ENCODE measurements around the gene SUCLG2. TPM values are rescaled to one million over a fixed set of nuclear protein-coding genes. Genes with fewer than 3 reads are reported as not detected.

The SUCLG2 gene
- total RNA-seq, 1 experiment from 2014 or later = 22.3 TPM

GRCh38 chr3:67678665-67679064 lies 24.3 kb upstream of the SUCLG2 start:
- BruUV-seq (replicated peaks) = no TSS peak
- H3K27ac ChIP-seq (ENCODE audit: low read length) = no peak overlapping the region
- no peaks in the 10 kb centered on the region for H3K4me1 ChIP-seq (ENCODE audit: insufficient read depth, low read length)
- H3K27me3 ChIP-seq (ENCODE audit: low read length) = no peaks in the 10 kb centered on the region
- no peaks in the 10 kb centered on the region for H3K9me3 ChIP-seq (ENCODE audit: low read length)
- no peak overlapping the region for H3K9ac ChIP-seq (ENCODE audit: low read length)
- intact Hi-C loops (cut with micrococcal nuclease) = no loop called here
- H3K9me2 ChIP-seq (replicated peaks; ENCODE audit: low read length) = no peaks in the 10 kb centered on the region
- no peak overlapping the region for H3K4me2 ChIP-seq (ENCODE audit: low read length)
- ChIA-PET CTCF (no interaction called here), POLR2A (ENCODE audit: unreplicated experiment) (no interaction called here)
- no peaks in the 10 kb centered on the region for H3K79me2 ChIP-seq (ENCODE audit: low read length)
- TF ChIP-seq CTCF (conservative IDR thresholded peaks at IDR 0.05; ENCODE audit: low read depth, low read length) = no peak
- no peak for TF ChIP-seq EZH2phosphoT487 (IDR thresholded peaks at IDR 0.05; ENCODE audit: borderline replicate concordance, low read length)
- no peak for TF ChIP-seq EZH2 (IDR thresholded peaks at IDR 0.05; ENCODE audit: low read length, unreplicated experiment)
- no peaks in the 10 kb centered on the region for H3K36me3 ChIP-seq (ENCODE audit: low read depth, low read length)
- ATAC-seq (no peak), DNase-seq (no peak)
- no peaks in the 10 kb centered on the region for H4K20me1 ChIP-seq (ENCODE audit: low read length)
- H2AFZ ChIP-seq (ENCODE audit: low read length) = no peak overlapping the region
- no peak overlapping the region for H3K4me3 ChIP-seq (ENCODE audit: low read length)
- H3F3A ChIP-seq (ENCODE audit: low read length, unreplicated experiment) = no peaks in the 10 kb centered on the region

GRCh38 chr3:67674055-67674454 lies 19.6 kb upstream of the SUCLG2 start:
- Histone ChIP-seq H3K4me3 (ENCODE audit: low read length) (no peak overlapping the region), H3F3A (ENCODE audit: low read length, unreplicated experiment) (no peaks in the 10 kb centered on the region), H3K9me2 (replicated peaks; ENCODE audit: low read length) (no peaks in the 10 kb centered on the region), H3K27ac (ENCODE audit: low read length) (no peak overlapping the region), H3K9ac (ENCODE audit: low read length) (no peak overlapping the region), H3K27me3 (ENCODE audit: low read length) (no peaks in the 10 kb centered on the region), H4K20me1 (ENCODE audit: low read length) (no peaks in the 10 kb centered on the region), H3K79me2 (ENCODE audit: low read length) (no peaks in the 10 kb centered on the region), H3K4me1 (ENCODE audit: insufficient read depth, low read length) (no peaks in the 10 kb centered on the region), H3K4me2 (ENCODE audit: low read length) (no peak overlapping the region), H3K36me3 (ENCODE audit: low read depth, low read length) (no peaks in the 10 kb centered on the region), H3K9me3 (ENCODE audit: low read length) (no peaks in the 10 kb centered on the region), H2AFZ (ENCODE audit: low read length) (no peak overlapping the region)
- intact Hi-C loops (cut with micrococcal nuclease) = no loop called here
- no TSS peak for BruUV-seq (replicated peaks)
- ATAC-seq (no peak), DNase-seq (no peak)
- TF ChIP-seq EZH2phosphoT487 (IDR thresholded peaks at IDR 0.05; ENCODE audit: borderline replicate concordance, low read length) (no peak), CTCF (conservative IDR thresholded peaks at IDR 0.05; ENCODE audit: low read depth, low read length) (no peak), EZH2 (IDR thresholded peaks at IDR 0.05; ENCODE audit: low read length, unreplicated experiment) (no peak)
- ChIA-PET CTCF (no interaction called here), POLR2A (ENCODE audit: unreplicated experiment) (no interaction called here)

- no peaks in the 10 kb centered on the region for H3F3A ChIP-seq (ENCODE audit: low read length, unreplicated experiment)
- TF ChIP-seq EZH2phosphoT487 (IDR thresholded peaks at IDR 0.05; ENCODE audit: borderline replicate concordance, low read length) (no peak), EZH2 (IDR thresholded peaks at IDR 0.05; ENCODE audit: low read length, unreplicated experiment) (no peak), CTCF (conservative IDR thresholded peaks at IDR 0.05; ENCODE audit: low read depth, low read length) (no peak)
- DNase-seq (no peak), ATAC-seq (no peak)
- H3K27ac ChIP-seq (ENCODE audit: low read length) = no peak overlapping the region
- no peaks in the 10 kb centered on the region for H3K27me3 ChIP-seq (ENCODE audit: low read length)
- H3K9ac ChIP-seq (ENCODE audit: low read length) = no peak overlapping the region
- no TSS peak for BruUV-seq (replicated peaks)
- H3K79me2 ChIP-seq (ENCODE audit: low read length) = no peaks in the 10 kb centered on the region
- no peak overlapping the region for H2AFZ ChIP-seq (ENCODE audit: low read length)
- intact Hi-C loops (cut with micrococcal nuclease) = no loop called here
- no peaks in the 10 kb centered on the region for H4K20me1 ChIP-seq (ENCODE audit: low read length)
- ChIA-PET CTCF (interaction anchor here (0.6 kb wide), 1 partner anchor 15 kb away, joined by 3 read pairs; no protein-coding TSS in a partner anchor), POLR2A (ENCODE audit: unreplicated experiment) (no interaction called here)
- H3K36me3 ChIP-seq (ENCODE audit: low read depth, low read length) = no peaks in the 10 kb centered on the region
- H3K9me3 ChIP-seq (ENCODE audit: low read length) = no peaks in the 10 kb centered on the region
- H3K4me1 ChIP-seq (ENCODE audit: insufficient read depth, low read length) = no peaks in the 10 kb centered on the region
- H3K4me3 ChIP-seq (ENCODE audit: low read length) = no peak overlapping the region
- H3K9me2 ChIP-seq (replicated peaks; ENCODE audit: low read length) = no peaks in the 10 kb centered on the region
- no peak overlapping the region for H3K4me2 ChIP-seq (ENCODE audit: low read length)
Observed at GRCh38 chr3:67662733-67663132, 8.3 kb upstream of the SUCLG2 start.
